GM13976 (cell line): Measurements from ENCODE around the gene PRPF38A.

Experiments
- DNase-seq: peaks from one replicate; pipeline ENCODE4 v3.0.0; 2012; ENCODE audit warnings: low spot score
- CTCF ChIP-seq: IDR thresholded peaks from 2 replicates; pipeline ENCODE4 v1.5.1; 2012; ENCODE audit warnings: borderline replicate concordance, mild to moderate bottlenecking; ENCODE audit not compliant: insufficient read depth; ENCODE audit errors: extremely low read depth, missing control alignments, control extremely low read depth
- in situ Hi-C: fragments of 300-500 bp; cut with MboI; formaldehyde crosslinking; loops from one replicate; pipeline ENCODE4 v1.12.0; 2022; ENCODE audit warnings: low sequenced_read_pairs, mixed read lengths, inconsistent platforms; ENCODE audit not compliant: unreplicated experiment

PRPF38A gene

GRCh38 chr1:52454127-52454526, 49.7 kb downstream of the PRPF38A start:
- DNase-seq, result no peak
- no peak for TF ChIP-seq CTCF
- in situ Hi-C loops, result no loop called here

GRCh38 chr1:52454779-52455178, 50.4 kb downstream of the PRPF38A start:
- DNase-seq, result no peak
- no peak for TF ChIP-seq CTCF
- in situ Hi-C loops, result no loop called here

GRCh38 chr1:52455686-52456085, 51.3 kb downstream of the PRPF38A start:
- DNase-seq, result no peak
- in situ Hi-C loops, result no loop called here
- no peak for TF ChIP-seq CTCF

- no peak for DNase-seq
- TF ChIP-seq CTCF, result no peak
- in situ Hi-C loops, result no loop called here
These were observed 56.3 kb downstream of the PRPF38A start for GRCh38 chr1:52460694-52461093.

GRCh38 chr1:52461821-52462220, 57.4 kb downstream of the PRPF38A start:
- in situ Hi-C loops, result no loop called here
- TF ChIP-seq CTCF, result no peak
- no peak for DNase-seq

- TF ChIP-seq CTCF, result no peak
- DNase-seq, result no peak
- in situ Hi-C loops, result no loop called here
These were observed 59.5 kb downstream of the PRPF38A start for GRCh38 chr1:52463891-52464290.

GRCh38 chr1:52469108-52469507, 64.7 kb downstream of the PRPF38A start:
- DNase-seq, result no peak
- in situ Hi-C loops, result no loop called here
- TF ChIP-seq CTCF, result no peak
